GM03348 (cell line): Measurements from ENCODE around the gene CYP26B1.

Experiments
- DNase-seq: peaks from one replicate; pipeline ENCODE4 v3.0.0; 2012; ENCODE audit warnings: low spot score

CYP26B1 gene

DNA sequence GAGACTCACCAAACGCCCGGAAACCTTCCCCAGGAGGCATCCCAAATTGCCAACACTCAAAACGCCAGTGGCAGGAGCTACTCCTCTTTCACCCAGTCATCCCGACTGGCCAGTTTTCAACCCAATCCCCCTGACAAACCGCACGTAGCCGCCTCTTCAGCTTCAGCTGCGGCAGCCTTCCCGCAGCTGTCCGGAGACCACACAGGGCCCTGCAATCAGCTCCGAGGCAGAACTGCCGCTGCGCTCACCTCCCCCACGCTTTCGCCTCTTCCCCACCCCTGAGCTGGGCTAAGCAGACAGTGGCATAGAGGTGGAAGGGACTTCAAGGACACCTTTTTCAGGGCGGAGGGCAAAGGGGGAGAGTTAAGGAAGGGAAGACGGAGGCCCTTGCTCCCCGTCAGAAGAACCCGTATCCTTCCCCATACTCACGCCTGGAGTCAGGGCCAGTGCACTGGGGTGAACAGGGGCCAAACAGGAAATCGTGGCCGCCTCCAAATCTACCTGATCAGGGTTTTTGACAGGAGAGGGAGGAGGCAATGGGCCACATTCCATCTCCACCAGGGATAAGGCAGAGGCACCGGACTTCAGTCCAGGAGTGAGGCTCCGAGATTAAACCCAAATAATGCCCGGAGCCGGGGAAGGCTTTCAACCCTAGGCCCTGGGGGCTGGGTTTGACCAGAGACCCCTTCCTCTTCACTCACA is 16.9 kb downstream of the CYP26B1 start:
- no peak for DNase-seq

DNA sequence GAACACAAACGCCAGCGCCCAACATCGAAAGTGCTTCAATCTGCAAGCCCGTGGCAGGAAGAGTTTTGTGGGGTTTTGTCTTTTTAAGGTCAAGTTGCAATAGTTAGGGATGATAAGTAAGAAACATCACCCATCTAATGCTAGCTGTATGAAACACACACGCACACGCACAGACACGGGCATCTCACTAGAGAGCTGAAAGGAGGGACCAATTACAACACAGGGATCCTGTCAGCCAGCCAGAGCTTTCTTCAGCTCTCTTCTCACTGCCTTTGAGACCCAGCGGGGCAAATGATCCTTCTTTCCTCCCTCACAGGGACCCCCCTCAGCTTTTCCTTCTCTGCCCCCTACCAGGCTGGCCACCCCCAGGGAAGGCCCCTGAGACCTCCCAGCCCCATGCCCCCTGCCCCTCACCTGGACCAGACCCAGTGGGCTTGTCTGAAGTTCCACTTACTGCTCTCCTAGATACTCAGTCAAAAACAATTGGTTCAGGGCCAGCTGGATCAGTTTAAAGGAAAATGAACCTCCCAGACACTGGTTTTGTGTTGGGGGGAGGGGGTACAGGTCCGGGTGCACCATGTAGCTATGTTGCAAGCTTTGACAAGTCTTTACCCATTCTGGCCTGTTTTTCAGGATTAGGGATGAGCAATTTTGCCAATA is 17.9 kb downstream of the CYP26B1 start:
- no peak for DNase-seq

DNA sequence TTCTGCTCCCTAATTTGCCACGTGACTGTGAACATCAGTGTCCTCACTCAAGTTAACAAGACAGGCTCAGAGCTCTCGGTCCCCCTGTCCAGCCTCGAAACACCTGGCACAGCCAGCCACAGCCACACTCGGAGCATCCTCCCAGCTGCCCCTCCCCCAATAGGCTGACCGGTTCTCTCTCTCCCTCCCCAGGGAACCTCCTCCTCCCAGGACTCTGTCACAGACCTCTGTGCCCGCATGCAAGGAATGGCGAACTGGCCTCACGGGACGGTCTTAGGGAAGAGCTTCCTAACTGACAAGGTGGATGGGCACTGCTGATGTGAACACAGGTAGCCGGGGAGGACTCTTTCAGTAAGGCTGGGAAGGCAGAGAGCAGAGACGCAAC is 18.8 kb downstream of the CYP26B1 start:
- no peak for DNase-seq

DNA sequence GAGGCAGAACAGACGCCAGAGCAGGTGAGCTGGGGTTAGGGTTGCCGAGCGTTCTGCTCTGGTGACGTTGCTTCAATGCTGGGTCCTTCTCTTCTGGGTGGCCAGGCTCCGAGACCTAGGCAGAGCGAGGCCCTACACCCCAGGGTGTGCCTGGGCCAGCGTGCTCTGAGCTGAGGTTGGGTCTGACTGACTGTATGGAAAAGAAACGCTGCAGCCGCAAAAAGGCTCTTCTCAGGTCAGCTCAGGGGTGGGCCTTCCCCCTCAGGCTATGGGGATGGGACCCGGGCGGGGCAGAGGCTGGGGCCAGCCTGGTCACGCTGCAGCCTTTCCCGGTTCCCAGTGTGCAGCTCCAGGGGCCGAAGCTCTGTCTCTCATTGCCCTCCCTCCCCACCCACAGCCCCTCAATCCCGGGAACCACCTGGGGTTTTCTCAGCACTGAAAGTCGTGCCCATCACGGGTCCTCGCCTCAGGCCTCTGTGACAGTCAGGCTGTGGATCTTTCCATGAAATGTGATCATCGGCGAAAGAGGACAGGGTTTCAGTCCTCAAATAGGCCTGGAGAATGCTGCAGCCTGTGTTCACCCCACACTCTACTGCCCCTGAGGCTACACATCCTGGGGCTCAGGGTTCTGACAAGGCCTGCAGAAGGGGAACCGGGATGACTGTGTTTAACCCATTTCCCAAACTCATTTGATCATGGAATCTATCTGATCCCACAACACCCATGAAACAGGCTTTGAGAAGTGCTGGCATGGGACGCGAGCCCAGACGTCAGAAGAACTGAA is 19.4 kb downstream of the CYP26B1 start:
- DNase-seq, result no peak

DNA sequence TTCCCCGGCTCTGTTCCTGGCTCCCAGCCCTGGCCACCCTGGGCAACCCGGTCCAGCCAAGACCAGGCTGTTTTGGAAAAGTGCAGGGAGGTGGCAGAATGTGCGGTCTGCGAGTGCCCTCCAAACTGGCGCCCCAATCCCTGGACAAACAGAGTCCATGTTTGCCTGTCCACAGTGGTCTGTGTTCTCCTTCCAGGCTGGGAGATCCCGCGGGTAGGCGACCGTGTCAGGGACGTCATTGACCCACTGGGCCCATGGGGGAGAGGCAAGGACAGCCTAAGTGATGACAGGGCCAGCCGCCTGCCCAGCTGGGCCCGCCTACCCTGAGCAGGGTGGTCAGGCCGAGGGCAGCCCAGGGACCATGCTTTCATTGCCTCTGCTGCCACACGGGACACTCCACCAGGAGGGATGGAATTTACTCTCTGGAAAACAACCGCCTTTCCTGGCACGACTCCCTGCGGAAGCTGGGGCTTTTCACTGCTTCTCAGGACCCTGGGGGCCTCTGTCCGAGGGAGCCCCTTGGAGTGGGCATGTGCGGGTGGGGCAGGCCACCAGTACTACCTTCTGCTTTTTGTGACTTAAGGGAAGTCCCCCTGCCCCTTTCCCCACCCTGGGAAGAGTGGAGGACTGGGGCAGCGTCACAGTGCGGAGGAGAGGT is 20.1 kb downstream of the CYP26B1 start:
- DNase-seq, result no peak

DNA sequence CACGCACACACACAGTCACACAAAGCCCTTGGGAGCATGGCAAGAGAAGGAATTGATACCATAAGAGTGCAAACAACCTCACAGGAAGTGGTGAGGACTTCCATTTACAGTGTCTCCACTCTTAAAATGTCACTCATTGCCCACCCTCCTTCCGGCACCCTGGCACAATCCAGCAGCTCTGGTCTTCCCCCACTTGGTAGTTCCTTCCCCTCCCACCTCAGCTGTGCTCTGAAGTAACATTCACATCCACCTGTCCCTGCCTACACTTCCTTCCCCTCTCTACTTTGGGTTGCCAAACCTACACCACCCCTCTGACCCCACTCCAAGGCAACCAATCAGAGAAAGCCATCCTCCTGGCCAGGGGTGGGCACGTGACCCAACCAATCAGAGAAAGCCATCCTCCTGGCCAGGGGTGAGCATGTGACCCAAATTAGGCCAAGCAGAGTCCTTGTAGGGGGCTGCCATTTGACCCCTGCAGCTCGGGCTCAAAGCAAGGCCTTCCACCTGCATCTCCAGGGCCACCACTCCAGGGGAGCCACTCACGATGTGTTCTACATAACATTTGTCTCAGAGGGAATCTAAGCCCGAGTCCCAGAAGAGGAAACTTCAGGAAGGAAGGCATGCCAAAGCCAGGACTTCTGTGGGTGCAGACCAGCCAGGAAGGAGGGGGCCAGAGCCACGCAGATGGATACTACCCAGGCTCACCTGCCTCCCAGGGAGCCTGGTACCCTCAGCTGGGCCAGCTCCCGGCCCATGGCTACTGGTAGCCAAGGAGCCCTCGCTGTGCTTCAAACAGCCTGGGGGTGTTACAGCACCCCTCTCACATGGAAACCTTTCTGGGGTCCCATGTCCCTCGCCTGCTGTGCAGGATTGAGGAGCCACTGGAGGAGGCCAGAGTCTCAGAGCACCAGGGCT is 21.2 kb downstream of the CYP26B1 start:
- no peak for DNase-seq

DNA sequence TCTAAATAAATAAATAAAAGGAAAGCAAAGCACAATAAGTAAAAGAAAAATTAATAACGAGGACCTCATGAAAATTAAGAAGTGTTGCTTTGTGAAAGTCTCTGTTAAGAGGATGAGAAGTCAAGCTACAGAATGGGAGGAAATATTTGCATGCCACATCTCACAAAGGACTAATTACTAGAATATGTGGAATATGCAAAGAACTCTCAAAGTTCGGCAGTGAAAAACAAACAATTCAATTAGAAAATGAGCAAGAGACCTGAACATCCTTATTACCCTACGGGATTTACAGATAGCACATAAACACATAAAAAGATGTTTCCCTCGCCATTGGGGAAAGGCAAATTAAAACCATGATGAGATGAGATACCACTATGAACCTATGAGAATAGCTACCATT is 23.3 kb downstream of the CYP26B1 start:
- DNase-seq, result no peak

DNA sequence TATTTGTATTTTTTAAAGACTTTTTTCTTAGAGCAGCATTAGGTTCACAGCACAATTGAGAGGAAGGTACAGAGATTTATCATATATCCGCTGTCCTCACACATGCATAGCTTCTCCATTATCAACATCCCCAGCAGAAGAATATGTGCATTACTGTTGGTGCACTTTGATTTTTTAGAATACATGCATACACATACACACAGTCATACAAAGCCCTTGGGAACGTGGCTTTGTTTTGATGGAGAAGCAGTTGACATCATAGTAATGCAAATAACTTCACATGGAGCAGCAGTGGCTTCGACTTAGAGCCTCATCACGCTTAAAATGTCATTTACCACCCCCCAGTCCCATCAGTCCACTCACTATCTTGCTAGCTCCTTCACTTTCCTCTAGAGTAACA is 26.5 kb downstream of the CYP26B1 start:
- DNase-seq, result no peak

DNA sequence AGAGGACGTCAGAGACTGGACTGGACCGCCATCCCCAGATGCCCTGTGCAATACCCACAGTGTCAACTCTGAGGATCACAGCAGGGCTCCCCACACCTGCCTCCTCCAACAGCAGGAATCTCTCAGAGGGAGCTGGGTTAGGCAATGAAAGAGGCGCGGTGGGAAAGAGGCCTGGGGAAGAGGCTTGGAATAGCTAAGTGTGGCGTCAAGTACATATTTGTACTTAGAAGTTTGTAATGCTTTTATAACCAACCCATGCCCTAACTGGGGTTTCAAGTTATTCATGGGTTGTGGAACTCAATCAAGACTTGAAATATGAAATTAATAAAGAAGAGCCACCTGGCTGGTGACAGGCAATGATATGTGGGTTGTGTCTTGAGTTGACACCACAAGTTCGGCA is 28.7 kb downstream of the CYP26B1 start:
- DNase-seq, result no peak

DNA sequence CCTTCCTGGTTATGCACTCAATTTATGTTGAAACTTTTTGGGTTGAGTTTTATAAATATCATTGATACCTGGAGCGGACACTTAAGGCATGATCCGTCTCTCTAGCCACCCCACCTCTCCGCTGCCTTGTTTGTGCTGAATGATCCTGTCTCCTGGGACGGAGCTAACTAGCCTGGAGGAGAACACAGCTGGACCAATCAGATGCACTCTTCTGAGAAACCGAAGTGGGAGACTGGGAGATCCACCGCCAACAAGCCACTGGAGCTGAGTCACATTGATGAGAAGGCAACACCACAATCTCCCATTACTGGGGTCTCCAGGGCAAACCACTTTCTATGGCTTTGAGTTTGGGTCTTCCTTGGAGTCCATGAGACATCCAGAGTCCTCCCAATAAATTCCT is 29.3 kb downstream of the CYP26B1 start:
- DNase-seq, result no peak

DNA sequence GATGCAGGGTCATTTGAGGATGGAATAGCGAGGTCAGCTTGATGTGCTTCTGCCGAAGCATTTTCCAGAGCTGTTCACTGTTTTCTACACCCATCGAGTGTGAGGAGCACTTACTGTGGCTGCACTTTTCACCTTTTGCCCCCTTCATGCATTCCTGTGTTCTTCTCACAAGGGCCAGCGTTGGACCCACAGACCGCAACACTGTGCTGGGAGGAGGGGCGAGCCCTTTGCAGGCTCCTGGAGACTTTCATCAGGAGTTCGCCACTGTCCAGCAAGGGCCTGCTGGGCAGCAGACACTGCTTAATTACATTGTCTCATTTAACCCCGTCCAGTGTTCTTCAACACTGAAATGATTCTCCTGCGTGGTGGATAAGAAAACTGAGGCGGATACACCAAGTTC is 29.9 kb downstream of the CYP26B1 start:
- DNase-seq, result no peak

DNA sequence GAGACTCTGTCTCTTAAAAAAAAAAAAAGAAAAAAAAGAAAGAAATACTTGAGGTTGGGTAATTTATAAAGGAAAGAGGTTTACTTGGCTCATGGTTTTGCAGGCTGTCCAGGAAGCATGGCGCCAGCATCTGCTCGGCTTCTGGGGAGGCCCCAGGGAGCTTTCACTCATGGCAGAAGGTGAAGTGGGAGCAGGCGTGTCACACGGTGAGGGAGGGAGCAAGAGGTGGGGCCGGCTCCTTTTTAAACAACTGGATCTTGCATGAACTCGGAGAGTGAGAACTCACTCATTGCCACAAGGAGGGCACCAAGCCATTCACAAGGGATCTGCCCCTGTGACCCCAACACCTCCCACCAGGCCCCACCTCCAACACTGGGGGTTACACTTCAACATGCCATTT is 30.6 kb downstream of the CYP26B1 start:
- no peak for DNase-seq

DNA sequence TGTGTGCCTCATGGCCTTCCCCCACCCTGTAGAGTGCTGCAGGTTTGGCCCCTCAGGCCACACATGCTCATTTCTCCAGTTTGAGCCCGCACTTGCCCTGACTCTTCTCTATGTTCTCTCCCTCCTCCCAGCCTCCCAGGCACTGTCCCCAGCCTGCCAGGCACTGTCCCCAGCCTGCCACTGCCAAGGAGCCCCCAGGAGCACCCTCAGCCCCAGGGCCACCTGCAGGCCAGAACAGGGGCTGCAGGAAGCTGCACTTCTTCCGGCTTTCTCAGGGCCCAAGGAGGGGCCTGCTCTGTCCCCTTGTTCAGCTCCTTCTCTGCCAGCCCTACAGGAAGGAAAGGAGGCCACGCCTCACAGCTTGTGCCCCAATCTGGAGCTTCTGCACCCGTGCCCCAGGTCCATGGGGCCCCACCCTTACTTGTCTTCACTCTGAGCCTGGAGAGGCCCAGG is 31.6 kb downstream of the CYP26B1 start:
- DNase-seq, result peak; percentile 53

DNA sequence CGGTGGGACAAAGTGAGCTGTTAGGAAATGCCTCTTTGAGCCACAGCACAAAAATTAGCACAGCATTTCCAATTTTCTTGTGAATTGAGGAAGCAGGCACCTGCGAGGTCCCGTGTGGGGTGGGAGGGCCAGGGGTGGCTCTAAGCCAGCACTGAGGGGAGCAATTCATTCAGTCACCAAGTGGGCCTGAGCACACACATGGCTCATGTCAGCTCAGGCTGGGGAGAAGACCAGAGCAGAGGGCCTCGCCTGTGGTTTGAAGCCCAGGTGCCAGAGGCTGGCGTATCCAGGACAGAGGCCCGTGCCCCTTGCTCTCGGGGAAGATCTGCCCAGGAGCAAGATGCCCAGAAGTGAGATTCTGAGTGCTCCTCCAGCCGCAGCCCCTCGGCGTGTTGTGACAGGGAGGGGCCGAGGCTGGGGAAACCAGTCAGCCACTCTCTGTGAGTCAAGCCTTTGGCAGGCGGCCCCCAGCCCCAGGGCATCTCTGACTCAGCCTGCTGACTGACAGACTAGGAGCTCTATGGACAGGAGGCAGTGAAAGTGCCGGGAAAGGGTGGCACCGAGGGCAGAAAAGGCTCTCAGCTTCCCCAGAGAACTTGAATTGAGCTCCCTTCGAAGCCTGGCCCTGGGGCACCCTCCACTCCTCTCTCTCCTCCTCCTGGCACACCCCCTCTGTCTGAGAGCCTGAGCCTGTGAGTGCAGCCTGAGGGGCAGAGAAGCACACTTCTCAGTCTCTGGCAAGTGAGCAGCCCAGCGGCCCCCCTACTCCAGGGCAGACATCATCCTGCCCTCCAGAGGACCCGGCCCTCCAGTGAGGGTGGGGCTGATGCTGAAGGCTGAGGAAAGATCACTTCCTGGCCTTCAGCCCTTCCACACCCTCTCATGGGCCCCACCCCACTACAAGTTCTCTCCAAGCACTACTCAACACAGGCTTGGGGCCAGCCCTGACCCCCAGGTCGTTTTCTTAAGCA is 32.3 kb downstream of the CYP26B1 start:
- peak; percentile 95 for DNase-seq

DNA sequence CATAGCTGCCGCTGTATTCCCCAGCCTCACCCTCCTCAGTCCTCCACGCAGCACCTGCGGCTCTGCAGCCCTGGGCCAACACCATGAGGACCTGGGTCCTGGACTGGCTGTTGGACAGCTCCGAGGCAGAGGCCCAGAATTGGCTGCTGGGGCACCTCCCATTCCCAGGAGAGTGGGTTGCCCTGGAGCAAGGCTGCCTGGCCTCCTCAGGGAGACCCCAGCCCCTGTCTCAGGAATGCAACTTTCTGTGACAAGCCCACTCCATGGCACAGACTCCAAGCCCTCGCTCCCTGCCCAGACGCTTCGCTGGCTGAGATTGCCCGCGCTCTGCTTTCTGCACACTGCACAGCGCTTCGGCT is 33.0 kb downstream of the CYP26B1 start:
- no peak for DNase-seq

DNA sequence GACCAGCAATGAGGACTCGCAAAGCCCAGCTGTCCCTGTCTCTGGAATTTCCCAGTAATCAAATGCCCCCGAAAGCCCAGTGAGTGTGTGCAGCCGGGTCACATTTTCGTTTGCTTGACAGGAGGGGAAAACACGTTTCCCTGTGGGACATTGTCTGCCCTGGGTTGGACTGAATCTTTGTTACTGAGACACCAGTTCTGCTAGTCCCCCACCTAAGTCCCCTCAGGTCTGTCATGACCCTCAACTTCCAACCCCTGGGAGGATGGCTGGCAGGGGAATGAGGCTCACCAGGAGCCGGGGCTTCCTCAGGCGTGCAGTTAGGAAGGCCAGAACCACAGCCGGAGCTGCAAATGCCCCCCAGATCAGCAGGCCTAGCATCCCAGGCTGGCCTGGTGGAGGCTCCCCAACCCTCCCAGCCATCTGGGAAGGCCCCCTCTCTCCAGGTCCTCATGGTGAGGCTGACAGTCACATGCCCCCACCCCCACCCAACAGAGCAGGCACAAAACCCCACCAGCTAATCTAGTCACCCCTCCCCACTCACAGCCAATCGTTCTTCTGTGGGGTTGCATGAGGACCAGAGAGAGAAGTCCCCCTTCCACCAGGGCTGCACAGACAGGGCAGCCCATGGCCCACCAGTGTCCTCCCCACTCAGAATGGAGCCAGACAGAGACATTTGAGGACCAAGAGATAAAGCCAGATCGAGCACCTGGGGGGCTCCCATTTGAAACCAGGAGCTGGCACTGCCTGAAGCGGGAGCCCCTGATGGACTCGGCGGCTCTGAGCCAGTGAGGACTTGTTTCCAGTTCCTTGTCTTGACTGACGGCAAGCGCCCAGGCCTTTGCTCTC is 33.6 kb downstream of the CYP26B1 start:
- no peak for DNase-seq

DNA sequence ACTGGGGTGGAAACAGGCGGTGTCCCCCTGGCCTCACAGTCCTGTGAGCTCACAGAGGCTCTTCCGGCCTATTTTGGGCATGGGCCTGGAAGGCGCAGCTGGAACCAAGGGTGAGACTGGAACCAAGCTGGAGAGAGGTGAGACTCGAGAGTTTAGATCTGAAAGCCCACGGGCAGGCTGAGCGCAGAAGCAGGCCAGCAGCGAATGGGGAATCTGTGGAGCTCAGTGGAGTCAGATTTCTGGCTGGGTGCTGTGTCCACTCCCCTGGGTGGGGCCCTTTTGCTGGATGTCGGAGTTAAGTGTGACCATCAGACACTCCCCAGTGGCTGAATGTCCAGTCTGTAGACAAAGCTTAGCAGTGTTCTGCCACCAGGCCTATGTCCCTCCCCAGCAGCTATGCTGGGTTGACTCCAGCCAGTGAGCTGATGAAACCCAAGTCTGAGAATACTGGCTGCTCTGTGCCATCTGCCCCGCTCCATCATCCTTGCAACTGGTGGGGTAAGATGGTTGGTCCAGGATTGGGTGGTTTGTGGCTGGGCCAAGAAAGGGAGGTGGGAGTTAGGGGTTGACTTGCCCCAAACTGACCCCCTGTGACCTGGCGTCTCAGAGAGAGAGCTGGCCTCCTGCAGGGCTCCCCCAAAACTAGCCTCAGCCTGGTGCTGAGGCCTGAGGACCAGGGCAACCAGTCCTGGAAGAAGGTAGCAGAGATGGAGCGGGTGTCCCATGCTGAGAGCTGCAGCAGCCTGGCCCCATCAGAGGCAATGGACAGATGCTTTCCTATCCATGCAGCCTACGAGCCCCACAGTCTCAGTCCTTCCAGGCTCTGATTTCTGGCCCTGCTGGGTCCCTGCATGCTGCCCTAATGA is 34.4 kb downstream of the CYP26B1 start:
- no peak for DNase-seq

DNA sequence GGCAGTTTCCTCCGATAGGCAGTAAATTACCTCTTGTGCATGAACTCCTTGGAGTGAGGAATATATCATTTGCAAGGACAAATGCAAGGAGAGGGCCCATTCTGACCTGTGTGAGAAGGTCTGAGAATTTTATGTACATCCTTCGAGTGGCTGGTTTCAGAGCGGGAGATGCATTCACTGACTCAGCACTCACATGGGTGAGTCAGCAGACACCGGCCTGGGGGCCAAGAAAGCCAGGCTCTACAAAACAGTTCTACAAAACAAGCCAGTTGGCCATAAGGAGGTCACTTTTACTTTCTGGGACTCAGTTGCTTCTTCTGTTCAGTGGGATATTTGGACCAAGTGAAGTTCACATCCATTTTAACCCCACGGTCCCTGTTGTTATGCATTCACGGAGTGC is 35.3 kb downstream of the CYP26B1 start:
- peak; percentile 59 for DNase-seq

DNA sequence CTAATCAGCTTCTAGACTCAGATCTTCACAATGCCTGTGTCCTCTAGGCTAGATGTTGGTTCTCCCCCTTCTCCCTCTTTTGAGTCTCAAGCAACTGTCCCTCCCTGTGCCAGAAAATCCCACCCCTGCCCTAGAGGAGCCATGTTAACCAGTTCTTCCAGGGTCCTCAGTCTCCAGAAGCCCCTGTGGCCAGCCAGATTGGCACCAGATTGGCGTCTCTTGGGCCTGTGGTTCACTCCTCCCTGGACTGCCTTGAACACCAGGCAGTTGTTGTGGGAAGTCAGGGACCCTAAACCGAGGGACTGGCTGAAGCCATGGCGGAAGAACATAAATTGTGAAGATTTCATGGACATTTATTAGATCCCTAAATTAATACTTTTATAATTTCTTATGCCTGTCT is 36.6 kb downstream of the CYP26B1 start:
- DNase-seq, result no peak
